ENCODE data around the gene SLC1A6.
"Not testable (repeated sequence)": the region's sequence is repeated elsewhere in the genome, so short reads cannot be mapped to it uniquely, and the experiment has no call there.

The SLC1A6 gene

DNA sequence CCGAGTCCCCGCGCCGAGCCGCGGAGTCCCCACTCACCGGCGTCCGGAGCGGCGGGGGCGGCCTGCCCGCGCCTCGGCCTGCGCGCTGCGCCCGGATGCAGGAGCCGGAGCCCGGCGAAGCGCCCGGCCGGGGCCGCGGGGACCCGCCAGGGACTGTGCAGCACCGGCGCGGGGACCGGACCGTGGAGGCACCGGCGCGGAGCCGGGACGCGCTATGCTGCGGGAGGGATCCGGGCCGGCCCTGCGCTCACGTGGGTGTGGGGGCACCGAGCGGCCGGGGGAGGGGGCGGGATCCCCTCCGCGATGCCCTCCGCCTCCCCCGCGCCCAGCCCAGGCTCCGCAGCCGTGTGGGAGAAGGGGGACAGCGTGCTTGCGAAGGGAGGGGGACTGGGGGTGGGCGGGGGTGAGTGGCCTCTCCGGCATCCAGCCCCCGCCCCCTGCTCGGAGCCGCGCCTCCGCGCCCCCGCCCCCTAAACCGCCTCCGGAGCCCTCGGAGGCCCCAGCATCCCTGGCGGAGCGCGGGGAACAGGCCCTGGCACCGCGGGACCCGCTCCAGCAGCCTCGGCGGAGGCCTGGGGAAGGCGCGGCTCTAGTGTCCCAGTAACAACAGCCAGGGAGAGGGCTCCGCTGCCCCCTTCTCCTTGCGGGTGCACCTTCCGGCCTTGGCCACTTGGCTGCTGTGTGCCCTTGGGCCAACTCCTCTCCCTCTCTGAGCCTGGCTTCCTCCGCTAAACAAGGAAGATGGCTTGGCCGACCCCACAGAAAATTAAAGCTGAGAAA, at the start of gene SLC1A6:
SLC1A6 (minus strand) TSS at position 389 of the 780 bp plus-strand sequence. CDS start 6,954 bp downstream, outside the sequence.
- H3K27ac ChIP-seq, result no peak within 1 kb of the TSS
- DNase-seq (ENCODE audit: low read depth, low spot score), result no peak

DNA sequence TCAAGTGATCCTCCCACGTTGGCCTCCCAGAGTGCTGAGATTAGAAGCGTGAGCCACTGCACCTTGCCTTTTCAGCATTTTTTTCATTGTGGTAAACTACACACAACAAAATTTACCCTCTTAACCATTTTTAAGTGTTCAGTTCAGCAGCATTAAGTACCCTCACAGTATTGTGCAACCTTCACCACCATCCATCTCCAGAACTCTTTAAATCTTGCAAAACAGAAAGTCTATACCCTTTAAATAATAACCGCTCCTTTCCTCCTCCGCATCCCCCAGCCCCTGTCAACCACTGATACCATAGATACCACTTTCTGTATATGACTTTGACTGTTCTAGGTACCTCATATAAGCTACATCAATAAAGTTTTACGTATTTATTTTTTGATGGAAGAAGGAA, 48.8 kb upstream of the SLC1A6 start:
- DNase-seq (ENCODE audit: low read depth, low spot score), result no peak
- H3K27ac ChIP-seq, result no peak overlapping the region

DNA sequence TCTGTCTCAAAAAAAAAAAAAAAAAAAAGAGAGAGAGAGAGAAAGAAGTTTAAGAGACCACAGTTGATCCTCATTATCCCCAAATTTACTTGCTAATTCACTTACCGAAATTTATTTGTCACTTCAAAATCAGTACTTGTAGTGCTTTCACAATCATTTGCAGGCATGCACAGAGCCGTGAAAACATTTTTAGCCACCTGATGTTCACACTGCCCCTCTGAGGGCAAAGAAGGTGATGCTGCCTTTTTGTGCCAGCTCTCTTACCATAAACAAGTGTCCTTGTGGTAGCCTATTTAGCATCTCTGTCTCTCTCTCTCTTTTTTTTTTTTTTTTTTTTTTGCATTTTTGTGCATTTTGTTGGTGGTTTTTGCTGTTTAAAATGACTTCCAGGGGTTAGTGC, 45.6 kb upstream of the SLC1A6 start:
- no peak for DNase-seq (ENCODE audit: low read depth, low spot score)

DNA sequence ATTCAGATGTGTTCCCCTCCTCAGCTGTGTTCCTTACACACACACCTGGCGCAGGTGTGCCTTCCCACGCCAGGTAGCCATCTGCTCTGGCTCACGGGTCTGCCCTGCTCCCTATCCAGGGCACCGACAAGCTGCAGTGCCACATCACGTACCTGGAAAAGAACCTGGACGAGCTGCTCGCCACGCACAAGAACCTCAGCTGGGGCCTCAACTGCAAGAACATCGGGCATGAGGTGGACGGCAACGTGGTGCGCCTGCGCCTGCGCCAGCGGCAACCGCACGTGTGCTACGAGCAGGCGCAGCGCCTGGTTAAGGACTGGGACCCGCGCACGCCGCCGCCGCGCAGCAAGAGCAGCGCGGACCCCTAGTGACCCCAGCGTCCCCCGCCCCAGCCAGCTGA, 43.1 kb upstream of the SLC1A6 start:
- H3K27ac ChIP-seq, result no peak overlapping the region
- no peak for DNase-seq (ENCODE audit: low read depth, low spot score)

More for the DNA sequence above, 45.6 kb upstream of the SLC1A6 start:
- no peak overlapping the region for H3K27ac ChIP-seq

DNA sequence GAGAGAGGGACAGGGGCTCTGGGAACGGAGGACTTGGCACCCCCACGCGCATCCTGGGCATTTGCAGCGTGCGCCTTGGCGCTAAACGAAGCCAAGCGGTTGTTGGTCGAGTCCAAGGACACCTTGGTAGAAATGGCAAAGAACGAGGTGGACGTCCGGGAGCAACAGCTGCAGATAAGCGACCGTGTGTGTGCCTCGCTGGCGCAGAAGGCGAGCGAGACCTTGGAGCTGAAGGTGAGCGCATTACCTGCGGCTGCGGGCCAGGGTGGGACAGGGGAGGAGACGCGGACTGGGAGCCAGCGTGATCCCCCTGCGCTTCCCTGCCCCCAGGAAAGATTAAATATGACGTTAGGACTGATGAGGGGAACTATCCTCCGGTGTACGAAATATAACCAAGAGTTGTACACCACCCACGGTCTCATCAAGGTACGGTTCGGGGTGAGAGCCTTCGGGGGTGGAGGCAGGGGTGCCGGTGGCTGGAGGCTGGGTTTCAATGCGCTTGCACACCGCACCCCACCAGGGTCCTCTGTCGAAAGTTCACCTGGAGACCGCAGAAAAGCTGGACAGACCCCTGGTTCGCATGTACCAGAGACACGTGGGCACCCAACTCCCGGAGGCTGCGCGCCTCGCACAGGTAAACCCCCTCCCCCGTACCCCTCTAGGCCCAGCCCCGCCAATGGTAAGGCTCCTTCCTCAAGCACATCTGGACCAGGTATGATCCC, 41.8 kb upstream of the SLC1A6 start:
- no peak for DNase-seq (ENCODE audit: low read depth, low spot score)
- no peak overlapping the region for H3K27ac ChIP-seq

DNA sequence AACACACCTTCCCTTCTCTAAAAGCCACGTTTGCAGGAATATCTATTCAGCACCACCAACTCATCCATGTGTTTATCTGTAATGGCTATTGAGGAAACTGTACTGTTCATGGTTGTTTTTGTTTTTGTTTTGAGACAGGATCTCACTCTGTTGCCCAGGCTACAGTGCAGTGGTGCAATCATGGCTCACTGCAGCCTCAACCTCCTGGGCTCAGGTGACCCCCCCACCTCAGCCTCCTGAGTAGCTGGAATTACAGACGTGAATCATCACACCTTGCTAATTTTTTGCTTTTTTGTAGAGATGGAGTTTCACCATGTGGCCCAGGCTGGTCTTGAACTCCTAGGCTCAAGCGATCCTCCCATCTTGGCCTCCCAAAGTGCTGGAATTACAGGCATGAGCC, 39.2 kb upstream of the SLC1A6 start:
- not testable (repeated sequence) for H3K27ac ChIP-seq; DNase-seq (ENCODE audit: low read depth, low spot score)

DNA sequence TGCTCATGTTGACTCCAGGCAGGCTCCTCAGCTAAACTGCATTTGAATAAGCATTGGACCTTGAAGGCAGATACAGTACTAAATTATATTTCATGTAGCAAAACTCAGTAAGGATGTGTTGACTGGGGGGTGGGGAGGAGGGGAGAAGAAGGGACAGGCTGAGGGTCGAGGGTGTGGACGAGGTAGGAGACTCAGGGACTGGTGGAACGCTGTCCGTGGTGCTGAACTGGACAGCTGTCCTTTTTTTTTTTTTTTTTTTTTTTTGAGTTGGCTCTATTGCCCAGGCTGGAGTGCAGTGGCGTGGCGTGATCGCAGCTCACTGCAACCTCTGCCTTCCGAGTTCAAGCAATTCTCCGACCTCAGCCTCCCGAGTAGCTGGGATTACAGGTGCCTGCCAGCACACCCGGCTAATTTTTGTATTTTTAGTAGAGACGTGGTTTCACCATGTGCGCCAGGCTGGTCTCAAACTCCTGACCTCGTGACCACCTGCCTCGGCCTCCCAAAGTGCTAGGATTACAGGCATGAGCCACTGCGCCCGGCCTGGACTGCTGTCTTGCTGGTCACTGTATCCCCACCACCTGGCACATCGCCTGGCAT, 36.4 kb upstream of the SLC1A6 start:
- DNase-seq (ENCODE audit: low read depth, low spot score), result no peak
- no peak overlapping the region for H3K27ac ChIP-seq

DNA sequence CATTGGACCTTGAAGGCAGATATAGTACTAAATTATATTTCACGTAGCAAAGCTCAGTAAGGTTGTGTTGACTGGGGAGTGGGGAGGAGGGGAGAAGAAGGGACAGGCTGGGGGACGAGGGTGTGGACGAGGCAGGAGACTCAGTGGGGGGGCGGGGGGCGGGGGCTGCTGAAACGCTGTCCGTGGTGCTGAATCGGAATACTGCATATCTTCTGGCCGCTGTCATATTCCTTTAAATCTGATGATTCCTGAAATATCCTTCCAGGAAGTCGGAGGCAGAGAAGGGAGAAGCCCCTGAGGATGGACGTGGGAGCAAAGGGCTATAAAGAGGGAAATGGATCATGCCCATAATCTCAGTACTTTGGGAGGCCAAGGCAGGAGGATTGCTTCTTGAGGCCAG, 34.9 kb upstream of the SLC1A6 start:
- no peak for DNase-seq (ENCODE audit: low read depth, low spot score)
- H3K27ac ChIP-seq, result no peak overlapping the region

DNA sequence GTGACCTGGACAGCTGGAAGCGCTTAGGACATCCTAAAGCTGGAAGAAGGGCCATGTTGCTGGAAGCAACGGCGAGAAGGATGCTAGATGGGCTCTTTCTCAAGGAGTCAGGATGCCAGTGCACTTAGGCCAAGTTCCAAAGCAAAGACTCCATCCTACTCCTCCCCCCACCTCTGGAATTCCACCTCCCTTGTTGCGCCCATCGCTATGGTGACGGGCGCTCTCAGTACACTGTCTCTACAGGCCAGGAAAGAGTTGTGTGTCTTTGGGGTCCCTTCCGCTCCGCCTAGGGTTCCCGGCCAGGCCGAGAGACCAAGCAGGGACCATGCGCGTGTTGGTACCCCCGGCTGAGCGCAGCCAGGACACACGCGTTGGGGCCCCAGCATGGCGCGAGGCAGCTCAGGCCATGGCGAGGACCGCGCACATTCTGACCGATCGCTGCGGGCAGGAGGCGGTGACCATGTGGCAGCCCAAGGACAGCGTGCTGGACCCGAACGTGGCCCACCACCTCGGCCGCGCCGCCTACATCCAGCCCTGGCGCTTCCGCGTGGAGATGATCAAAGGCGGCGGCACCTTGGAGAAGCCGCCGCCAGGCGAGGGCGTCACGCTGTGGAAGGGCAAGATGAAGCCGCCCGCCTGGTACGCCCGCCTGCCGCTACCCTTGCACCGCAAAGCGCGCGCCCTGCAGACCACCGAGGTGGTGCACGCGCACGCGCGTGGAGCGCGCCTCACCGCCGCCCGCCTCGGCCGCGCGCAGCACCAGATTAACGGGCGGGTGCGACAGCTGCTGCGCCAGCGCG, 31.0 kb upstream of the SLC1A6 start:
- no peak overlapping the region for H3K27ac ChIP-seq
- DNase-seq (ENCODE audit: low read depth, low spot score), result no peak

DNA sequence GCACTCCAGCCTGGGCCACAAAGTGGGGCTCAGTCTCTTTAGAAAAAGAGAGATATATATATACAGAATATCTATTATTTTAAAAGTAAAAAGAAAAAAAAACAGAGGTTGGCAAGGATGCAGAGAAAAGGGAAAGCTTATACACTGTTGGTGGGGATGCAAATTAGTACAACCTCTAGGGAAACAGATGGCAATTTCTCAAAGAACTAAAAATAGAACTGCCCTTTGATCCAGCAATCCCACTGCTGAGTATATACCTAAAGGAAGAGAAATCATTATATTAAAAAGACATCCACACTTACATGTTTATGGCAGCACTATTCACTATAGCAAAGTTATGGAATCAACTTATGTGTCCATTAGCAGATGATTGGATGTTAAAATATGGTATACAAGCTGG, 28.6 kb upstream of the SLC1A6 start:
- no peak overlapping the region for H3K27ac ChIP-seq
- no peak for DNase-seq (ENCODE audit: low read depth, low spot score)

DNA sequence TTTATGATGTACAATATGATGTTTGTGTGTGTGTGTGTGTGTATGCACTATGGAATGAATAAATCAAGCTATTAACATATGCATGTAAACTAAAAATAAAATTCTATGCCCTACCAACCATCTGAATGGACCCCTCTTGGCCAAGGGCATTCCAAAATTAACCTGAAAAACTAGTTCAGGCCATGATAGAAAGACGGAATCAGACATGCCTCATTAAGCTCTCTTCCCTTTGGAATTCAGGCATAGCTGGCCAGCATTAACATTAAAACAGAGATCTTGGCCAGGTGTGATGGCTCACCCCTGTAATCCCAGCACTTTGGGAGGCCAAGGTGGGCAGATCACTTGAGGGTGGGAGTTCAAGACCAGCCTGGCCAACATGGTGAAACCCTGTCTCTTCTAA, 18.3 kb upstream of the SLC1A6 start:
- H3K27ac ChIP-seq, result no peak overlapping the region
- no peak for DNase-seq (ENCODE audit: low read depth, low spot score)

DNA sequence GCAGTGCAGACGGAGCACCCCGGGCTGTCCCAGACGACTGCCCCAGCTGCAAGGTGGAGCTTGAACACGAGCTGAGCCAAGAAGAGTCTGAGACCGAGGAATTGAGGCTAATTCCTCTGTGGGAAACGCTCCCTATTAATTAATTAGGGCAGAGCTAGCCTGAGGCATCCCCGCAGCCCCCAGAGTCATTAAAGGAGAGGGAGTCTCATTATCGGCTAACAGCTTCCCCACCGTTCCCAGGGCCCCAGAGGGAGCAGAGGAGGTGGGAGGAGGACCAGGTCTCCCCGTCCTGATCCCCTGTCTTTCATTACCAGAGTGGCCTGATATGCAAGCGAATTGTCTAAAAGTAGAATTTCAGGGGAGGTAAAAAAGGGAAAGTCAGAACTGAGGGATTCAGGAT, 13.1 kb upstream of the SLC1A6 start:
- H3K27ac ChIP-seq, result no peak overlapping the region
- no peak for DNase-seq (ENCODE audit: low read depth, low spot score)

DNA sequence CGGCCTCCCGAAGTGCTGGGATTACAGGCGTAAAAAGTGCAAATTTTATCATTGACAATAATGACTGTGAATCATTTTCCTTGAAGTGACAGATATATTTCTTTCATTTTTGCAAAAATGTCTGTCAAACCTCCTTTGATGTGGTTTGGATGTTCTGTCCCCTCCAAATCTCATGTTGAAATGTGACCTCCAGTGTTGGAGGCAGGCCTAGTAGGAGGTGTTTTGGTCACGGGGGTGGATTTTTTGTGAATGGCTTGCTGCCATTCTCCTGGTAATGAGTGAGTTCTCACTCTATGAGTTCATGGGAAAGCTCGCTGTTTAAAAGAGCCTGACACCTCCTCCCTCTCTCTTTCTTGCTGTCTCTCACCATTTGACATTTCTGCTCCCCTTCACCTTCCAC, 5.5 kb upstream of the SLC1A6 start:
- no peak for DNase-seq (ENCODE audit: low read depth, low spot score)

DNA sequence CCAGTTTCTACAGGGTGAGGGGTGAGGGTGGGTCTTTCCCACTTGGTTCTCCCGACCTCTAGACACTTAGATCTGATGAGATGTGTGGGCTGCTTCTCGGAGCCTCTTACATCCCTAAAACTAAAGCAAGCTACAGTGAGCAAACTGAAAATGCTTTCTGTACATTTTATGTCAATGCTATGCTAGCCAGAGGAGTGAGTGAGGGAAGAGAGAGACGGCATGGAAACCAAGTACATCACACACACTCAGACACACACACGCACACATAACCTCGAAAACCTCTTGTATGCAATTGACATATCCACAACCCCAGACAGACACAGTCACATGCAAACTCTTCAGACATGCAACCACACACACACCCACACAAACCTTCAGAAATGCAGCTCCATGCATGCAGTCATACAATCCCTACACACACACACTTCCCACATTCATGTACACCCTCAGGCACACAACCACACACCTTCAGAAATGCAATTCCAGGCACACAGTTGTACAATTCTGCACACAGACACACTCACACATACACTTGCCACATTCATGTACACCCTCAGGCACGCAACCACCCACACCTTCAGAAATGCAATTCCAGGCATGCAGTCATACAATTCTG, 1.4 kb downstream of the SLC1A6 start:
- no peak overlapping the region for H3K27ac ChIP-seq
- DNase-seq (ENCODE audit: low read depth, low spot score), result no peak

More for the DNA sequence above, 5.5 kb upstream of the SLC1A6 start:
- no peak overlapping the region for H3K27ac ChIP-seq

DNA sequence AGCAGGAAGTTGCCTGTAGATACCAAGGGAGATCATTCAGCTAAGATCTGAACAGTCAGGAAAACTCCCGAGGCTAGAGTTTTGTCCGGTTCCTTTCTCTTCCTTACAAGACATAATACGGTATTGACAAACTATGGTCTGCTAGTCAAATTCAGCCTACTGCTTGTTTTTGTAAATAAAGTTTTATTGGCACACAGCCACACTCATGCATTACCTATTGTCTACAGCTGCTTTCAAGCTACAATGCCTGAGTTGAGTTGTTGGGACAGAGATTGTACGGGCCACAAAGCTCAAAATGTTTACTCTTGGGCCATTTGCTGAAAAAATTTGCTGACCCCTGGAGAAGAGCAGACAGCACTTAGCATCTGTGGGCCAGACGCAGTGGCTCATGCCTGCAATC, 2.5 kb downstream of the SLC1A6 start:
- DNase-seq (ENCODE audit: low read depth, low spot score), result no peak
- H3K27ac ChIP-seq, result no peak overlapping the region

DNA sequence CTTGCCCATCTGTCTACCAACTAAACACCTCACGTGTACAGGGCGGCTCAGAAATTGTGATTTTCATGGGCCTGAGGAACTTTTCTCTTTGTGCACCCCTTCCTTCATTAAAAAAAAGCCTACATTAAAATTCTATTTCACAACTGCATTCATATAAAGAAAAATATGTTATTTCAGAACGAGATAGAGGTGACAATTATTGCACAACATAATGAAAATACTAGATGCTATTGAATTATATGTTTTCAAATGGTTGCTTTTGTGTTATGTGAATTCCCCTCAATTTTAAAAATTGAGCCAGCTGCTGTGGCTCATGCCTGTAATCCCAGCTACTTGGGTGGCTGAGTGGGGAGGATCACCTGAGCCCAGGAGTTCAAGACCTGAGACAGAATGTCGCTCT, 5.2 kb downstream of the SLC1A6 start:
- DNase-seq (ENCODE audit: low read depth, low spot score), result no peak
- H3K27ac ChIP-seq, result no peak overlapping the region

DNA sequence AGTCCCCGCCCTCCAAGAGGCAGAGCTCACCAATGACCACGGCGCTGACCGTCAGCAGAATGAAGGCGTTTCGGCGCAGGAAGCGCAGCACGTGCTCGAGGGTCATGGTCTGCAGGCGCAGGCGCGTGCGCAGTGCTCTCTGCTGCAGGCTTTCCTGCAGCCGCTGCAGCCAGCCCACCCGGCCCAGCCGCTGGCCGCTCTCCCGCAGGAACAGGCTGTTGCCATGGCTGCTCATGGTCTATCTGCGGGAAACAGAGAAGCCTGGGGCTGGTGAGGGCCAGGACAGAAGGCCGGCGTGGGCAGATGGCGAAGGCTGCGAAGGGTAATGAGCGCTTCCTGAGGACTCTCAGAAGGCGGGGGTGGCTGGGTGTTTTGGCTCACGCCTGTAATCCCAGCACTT, 7.0 kb downstream of the SLC1A6 start:
- no peak for DNase-seq (ENCODE audit: low read depth, low spot score)
- no peak overlapping the region for H3K27ac ChIP-seq

DNA sequence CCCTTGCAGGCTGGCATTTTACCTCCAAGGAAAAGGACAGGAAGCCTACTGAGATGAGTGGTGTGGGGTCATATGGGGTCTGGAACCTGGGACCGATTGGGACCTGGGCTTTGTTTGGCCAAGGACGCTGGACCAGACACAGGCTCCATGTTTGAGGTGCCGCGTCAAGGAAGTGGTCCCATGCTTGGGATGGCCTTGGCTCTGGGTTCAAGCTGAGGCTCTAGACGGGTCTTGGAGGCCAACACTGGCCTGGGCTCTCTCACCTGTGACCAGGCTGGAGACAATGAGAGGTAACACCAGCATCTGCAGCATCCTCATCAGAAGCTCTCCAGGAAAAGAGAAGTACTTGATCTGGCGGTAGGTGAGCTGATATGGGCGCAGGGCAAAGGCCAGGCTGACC, 8.2 kb downstream of the SLC1A6 start:
- H3K27ac ChIP-seq, result no peak overlapping the region
- DNase-seq (ENCODE audit: low read depth, low spot score), result no peak

DNA sequence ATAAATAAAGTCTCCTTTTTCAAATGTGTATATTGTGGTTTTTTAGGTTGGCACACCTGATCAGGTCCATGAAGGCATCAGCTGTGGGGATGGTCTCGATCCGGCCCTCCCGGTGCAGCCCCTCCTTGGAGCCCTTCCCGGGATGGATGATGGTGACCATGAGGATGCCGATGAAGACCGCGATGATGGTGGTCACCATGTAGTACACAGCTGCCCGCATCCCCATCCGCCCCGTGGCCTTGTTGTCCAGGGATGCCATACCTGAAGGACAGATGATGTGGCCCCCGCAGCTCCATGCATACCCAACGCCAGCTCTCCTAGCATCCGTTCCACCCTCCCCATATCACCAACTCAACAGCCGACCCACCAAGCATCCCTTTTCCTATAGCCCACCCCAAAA, 11.4 kb downstream of the SLC1A6 start:
- DNase-seq (ENCODE audit: low read depth, low spot score), result no peak
- no peak overlapping the region for H3K27ac ChIP-seq

DNA sequence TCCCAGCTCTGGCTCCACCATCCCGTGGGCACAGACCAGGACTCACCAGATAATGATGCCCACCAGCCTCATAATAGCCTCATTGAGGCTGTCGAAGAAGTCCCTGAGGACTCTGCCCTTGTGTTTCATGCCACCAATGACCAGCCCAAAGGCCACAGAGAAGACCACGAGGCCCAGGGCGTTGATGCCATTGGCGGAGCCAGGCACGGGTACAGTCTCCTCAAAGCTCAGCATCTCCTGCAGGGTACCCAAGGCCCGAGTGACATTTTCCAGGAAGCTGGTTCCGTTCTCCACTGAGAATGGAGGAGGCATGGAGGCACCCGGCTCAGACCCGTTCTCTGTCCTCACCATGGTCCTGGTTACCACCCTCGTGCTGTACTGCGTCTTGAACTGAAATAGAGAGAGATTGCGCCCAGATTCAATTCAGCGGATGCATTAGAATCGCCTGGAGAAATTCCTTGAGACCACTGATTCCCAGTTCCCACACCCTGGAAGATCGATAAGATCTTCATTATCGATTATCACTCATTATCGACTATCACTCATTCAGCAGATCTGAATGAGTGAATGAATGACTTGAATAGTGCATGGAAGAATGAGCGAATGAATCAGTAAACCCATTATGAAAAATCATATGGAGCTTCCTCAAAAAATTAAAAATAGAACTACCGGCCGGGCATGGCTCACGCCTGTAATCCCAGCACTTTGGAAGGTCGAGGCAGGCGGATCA, 17.5 kb downstream of the SLC1A6 start:
- DNase-seq (ENCODE audit: low read depth, low spot score), result no peak
- H3K27ac ChIP-seq, result no peak overlapping the region

Data from epithelial cell of prostate (primary cell).